MM.1S (cell line): Measurements from ENCODE around the gene DUOXA2.

Experiments used
- DNase-seq: peaks from one replicate; pipeline ENCODE4 v3.0.0-alpha.2; 2015
- H2AFZ ChIP-seq: fragments of 300-600 bp; sonication (generic); 2 replicates; pipeline ENCODE4 v1.6.0; 2016; ENCODE audit warnings: antibody characterized with exemption, low read length
- H3F3A ChIP-seq: fragments of 300-600 bp; sonication (generic); 2 replicates; pipeline ENCODE4 v1.6.1; 2016; ENCODE audit warnings: mild to moderate bottlenecking, antibody characterized with exemption, low read length, moderate library complexity, mixed read lengths; ENCODE audit not compliant: insufficient read depth
- H3K27ac ChIP-seq: fragments of 300-600 bp; sonication (generic); 2 replicates; pipeline ENCODE4 v1.5.1; 2016; ENCODE audit warnings: mild to moderate bottlenecking, low read length
- H3K27me3 ChIP-seq: fragments of 300-600 bp; sonication (generic); replicated peaks from 2 replicates; pipeline ENCODE4 v1.6.0; 2016; ENCODE audit warnings: low read length; ENCODE audit not compliant: insufficient read depth
- H3K36me3 ChIP-seq: fragments of 300-600 bp; sonication (generic); replicated peaks from 2 replicates; pipeline ENCODE4 v1.6.1; 2016; ENCODE audit warnings: mild to moderate bottlenecking, low read length, mixed read lengths; ENCODE audit not compliant: insufficient read depth
- H3K4me1 ChIP-seq: fragments of 300-600 bp; sonication (generic); 2 replicates; pipeline ENCODE4 v1.6.1; 2016; ENCODE audit warnings: low read length, mixed read lengths
- H3K4me2 ChIP-seq: fragments of 300-600 bp; sonication (generic); 2 replicates; pipeline ENCODE4 v1.6.0; 2016; ENCODE audit warnings: low read depth, low read length
- H3K4me3 ChIP-seq: fragments of 300-600 bp; sonication (generic); 2 replicates; pipeline ENCODE4 v1.5.1; 2016; ENCODE audit warnings: low read length, mixed read lengths
- H3K79me2 ChIP-seq: fragments of 300-600 bp; sonication (generic); 2 replicates; pipeline ENCODE4 v1.6.1; 2016; ENCODE audit warnings: mixed run types, low read length, mixed read lengths
- H3K9ac ChIP-seq: fragments of 300-600 bp; sonication (generic); 2 replicates; pipeline ENCODE4 v1.6.1; 2016; ENCODE audit warnings: low read length, mixed read lengths
- H3K9me2 ChIP-seq: fragments of 300-600 bp; sonication (generic); replicated peaks from 2 replicates; pipeline ENCODE4 v1.6.1; 2016; ENCODE audit warnings: mild to moderate bottlenecking, low read length, mixed read lengths; ENCODE audit not compliant: insufficient read depth
- H3K9me3 ChIP-seq: fragments of 300-600 bp; sonication (generic); replicated peaks from 2 replicates; pipeline ENCODE4 v1.6.1; 2016; ENCODE audit warnings: mild to moderate bottlenecking, low read length, mixed read lengths; ENCODE audit not compliant: insufficient read depth
- H4K20me1 ChIP-seq: fragments of 300-600 bp; sonication (generic); 2 replicates; pipeline ENCODE4 v1.6.1; 2016; ENCODE audit warnings: mild to moderate bottlenecking, low read length, moderate library complexity, mixed read lengths; ENCODE audit not compliant: insufficient read depth
- EZH2 ChIP-seq: fragments of 300-600 bp; sonication (generic); optimal IDR thresholded peaks from 2 replicates; pipeline ENCODE3; 2017; ENCODE audit warnings: low read depth, mild to moderate bottlenecking, antibody characterized with exemption, low read length, mixed read lengths
- EZH2phosphoT487 ChIP-seq: fragments of 300-600 bp; sonication (generic); IDR thresholded peaks from 2 replicates; pipeline ENCODE4 v1.6.1; 2018; ENCODE audit warnings: antibody characterized with exemption, low read length
- TF ChIP-seq, protein P1 (sequence below): fragments of 300-600 bp; sonication (generic); IDR thresholded peaks from 2 replicates; pipeline ENCODE4 v1.5.1; 2016; ENCODE audit warnings: antibody characterized with exemption, low read length, mixed read lengths

Gene DUOXA2

DNA sequence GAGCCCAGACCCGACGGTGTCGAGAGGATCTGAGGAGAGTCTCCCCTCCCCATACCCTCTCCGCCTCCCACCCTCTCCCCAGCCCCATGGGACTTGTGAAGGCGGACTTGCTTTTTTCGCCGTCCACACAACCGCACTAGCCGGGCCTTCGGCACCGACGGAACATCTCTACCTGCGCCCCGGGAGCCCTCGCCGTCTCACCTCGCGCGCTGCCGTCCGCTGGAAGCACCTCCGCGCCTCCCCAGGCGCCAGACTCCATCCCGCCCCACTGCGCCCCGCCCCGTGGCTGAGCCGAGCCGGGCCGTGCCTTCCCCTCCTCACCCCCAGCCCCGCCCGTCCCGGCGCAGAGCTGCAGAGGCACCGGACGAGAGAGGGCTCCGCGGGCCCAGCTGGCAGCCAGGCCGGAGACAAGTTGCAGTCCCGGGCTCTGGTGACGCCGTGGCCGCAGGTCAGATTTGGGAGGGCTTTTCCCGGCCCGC, 15.6 kb downstream of the DUOXA2 start, which contains the start of the genes DUOX1 and DUOXA1:
TSS of gene DUOX1 (plus strand) at position 344 of the 479 bp plus-strand sequence. CDS start 1,973 bp downstream, outside the sequence.
TSS of gene DUOXA1 (minus strand) at position 229 of the 479 bp plus-strand sequence. CDS start 6,865 bp downstream, outside the sequence.
- H3K79me2 ChIP-seq = no peaks in the 10 kb centered on the region
- DNase-seq = peak; percentile 9
- H2AFZ ChIP-seq = no peak within 1 kb of the TSS
- H3K9me2 ChIP-seq = no peaks in the 10 kb centered on the region
- no peak within 1 kb of the TSS for H3K4me2 ChIP-seq
- no peaks in the 10 kb centered on the region for H3F3A ChIP-seq
- peaks cover 26% of the 10 kb centered on the region; the same call in 1 of the 2 replicates for H3K27me3 ChIP-seq
- H3K27ac ChIP-seq = no peak within 1 kb of the TSS
- no peaks in the 10 kb centered on the region; the same call in 1 of the 2 replicates for H4K20me1 ChIP-seq
- TF ChIP-seq, protein P1, sequence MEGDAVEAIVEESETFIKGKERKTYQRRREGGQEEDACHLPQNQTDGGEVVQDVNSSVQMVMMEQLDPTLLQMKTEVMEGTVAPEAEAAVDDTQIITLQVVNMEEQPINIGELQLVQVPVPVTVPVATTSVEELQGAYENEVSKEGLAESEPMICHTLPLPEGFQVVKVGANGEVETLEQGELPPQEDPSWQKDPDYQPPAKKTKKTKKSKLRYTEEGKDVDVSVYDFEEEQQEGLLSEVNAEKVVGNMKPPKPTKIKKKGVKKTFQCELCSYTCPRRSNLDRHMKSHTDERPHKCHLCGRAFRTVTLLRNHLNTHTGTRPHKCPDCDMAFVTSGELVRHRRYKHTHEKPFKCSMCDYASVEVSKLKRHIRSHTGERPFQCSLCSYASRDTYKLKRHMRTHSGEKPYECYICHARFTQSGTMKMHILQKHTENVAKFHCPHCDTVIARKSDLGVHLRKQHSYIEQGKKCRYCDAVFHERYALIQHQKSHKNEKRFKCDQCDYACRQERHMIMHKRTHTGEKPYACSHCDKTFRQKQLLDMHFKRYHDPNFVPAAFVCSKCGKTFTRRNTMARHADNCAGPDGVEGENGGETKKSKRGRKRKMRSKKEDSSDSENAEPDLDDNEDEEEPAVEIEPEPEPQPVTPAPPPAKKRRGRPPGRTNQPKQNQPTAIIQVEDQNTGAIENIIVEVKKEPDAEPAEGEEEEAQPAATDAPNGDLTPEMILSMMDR = no peak
- TF ChIP-seq EZH2phosphoT487 = no peak
- no peak for TF ChIP-seq EZH2
- H3K4me3 ChIP-seq = no peak within 1 kb of the TSS
- 0 out of 2 replicates have a peak, but pooled peaks cover under 1% of the 10 kb centered on the region for H3K4me1 ChIP-seq
- no peaks in the 10 kb centered on the region for H3K36me3 ChIP-seq
- H3K9ac ChIP-seq = no peak within 1 kb of the TSS
- H3K9me3 ChIP-seq = no peaks in the 10 kb centered on the region

DNA sequence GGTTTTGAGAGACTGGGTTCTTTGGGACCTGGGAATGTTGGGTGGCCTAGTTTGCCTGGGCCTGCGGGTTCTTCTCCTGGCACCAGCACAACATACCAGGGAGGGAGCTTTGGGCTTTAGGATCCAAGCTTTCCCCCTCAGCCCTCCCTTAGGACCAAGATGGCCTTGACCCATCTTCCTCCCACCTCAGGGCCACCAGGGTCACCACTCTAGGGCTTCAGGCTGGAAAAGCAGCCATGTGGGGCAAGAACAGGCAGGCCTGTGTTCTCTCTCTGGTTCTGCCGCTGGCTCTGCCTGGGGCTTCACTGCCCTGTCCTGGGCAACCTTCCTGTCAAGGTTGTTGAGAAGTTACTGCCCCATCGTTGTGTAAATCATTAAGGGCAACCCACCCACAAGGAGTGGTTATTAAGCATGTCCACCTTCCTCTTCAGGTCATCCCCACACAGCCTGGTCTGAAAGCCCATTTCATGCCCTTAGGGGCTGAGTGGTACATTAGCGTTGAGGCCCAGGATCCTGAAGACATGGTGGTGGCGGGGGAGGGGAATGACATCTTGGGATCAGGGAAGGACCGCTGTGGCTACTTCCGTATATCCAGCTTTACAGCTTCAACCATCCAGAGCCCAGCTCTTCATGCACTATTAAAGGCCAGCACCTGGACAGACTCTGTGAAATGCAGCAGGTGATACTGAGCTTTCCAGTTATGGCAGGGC, 16.3 kb downstream of the DUOXA2 start:
- H3K9me3 ChIP-seq = no peaks in the 10 kb centered on the region
- H3K9ac ChIP-seq = no peak overlapping the region
- H4K20me1 ChIP-seq = no peaks in the 10 kb centered on the region; the same call in 1 of the 2 replicates
- H3K4me2 ChIP-seq = no peak overlapping the region
- H3K27me3 ChIP-seq = peaks cover 21% of the 10 kb centered on the region; the same call in 1 of the 2 replicates
- no peaks in the 10 kb centered on the region for H3K79me2 ChIP-seq
- no peak overlapping the region for H3K4me3 ChIP-seq
- H3F3A ChIP-seq = no peaks in the 10 kb centered on the region
- H3K4me1 ChIP-seq = 0 out of 2 replicates have a peak, but pooled peaks cover 3% of the 10 kb centered on the region
- H2AFZ ChIP-seq = no peak overlapping the region
- TF ChIP-seq EZH2 = no peak
- TF ChIP-seq EZH2phosphoT487 = no peak
- TF ChIP-seq, protein P1 = no peak
- H3K27ac ChIP-seq = no peak overlapping the region
- no peaks in the 10 kb centered on the region for H3K36me3 ChIP-seq
- DNase-seq = no peak
- H3K9me2 ChIP-seq = no peaks in the 10 kb centered on the region

DNA sequence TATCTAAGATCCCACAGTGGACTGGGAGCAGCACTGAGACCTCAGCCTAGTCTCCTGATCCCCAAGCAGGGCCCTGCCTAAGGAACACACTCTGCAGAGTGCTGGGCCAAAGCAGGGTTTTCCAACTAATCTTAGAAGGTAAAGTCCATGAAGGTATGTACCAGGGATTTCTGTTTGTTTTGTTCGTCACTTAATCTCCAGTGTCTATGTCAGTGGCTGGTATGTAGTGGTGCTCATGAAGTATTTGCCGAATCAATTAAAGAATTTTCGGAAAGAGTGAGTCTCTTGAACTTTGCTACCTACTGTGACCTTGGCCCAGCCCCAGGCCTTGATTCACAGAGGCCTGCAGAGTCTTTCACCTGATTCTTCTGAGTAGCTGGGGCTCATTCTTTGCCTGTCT, 17.4 kb downstream of the DUOXA2 start:
- no peak overlapping the region for H2AFZ ChIP-seq
- H3K27me3 ChIP-seq = peaks cover 12% of the 10 kb centered on the region; the same call in 1 of the 2 replicates
- TF ChIP-seq EZH2 = no peak
- TF ChIP-seq EZH2phosphoT487 = no peak
- TF ChIP-seq, protein P1 = no peak
- H3K4me1 ChIP-seq = 0 out of 2 replicates have a peak, but pooled peaks cover 3% of the 10 kb centered on the region
- no peaks in the 10 kb centered on the region for H3K79me2 ChIP-seq
- H3K9me3 ChIP-seq = no peaks in the 10 kb centered on the region
- no peaks in the 10 kb centered on the region for H3K9me2 ChIP-seq
- H3K36me3 ChIP-seq = no peaks in the 10 kb centered on the region
- H3K27ac ChIP-seq = no peak overlapping the region
- H3K9ac ChIP-seq = no peak overlapping the region
- DNase-seq = no peak
- H4K20me1 ChIP-seq = no peaks in the 10 kb centered on the region; the same call in 1 of the 2 replicates
- no peaks in the 10 kb centered on the region for H3F3A ChIP-seq
- H3K4me3 ChIP-seq = no peak overlapping the region
- H3K4me2 ChIP-seq = no peak overlapping the region
